H9 (cell line): Measurements from ENCODE around the gene NFE2L2. TPM values are rescaled to one million over a fixed set of nuclear protein-coding genes. Genes with fewer than 3 reads are reported as not detected.
"Not testable (repeated sequence)": the region's sequence is repeated elsewhere in the genome, so short reads cannot be mapped to it uniquely, and the experiment has no call there.

Source experiments
- DNase-seq: peaks from one replicate; pipeline ENCODE4 v3.0.0-alpha.2; 2017
- H2AFZ ChIP-seq: one replicate; pipeline ENCODE4 v1.6.1; 2013; ENCODE audit warnings: mild to moderate bottlenecking, low read length, control low read depth, moderate library complexity
- H2AK5ac ChIP-seq: 2 replicates; pipeline ENCODE4 v1.6.1; 2013; ENCODE audit warnings: low read length, control low read depth, mixed read lengths; ENCODE audit not compliant: insufficient read length
- H2BK120ac ChIP-seq: one replicate; pipeline ENCODE4 v1.6.1; 2013; ENCODE audit warnings: low read depth, mild to moderate bottlenecking, low read length, control low read depth, inconsistent platforms; ENCODE audit not compliant: poor library complexity, severe bottlenecking
- H2BK12ac ChIP-seq: 2 replicates; pipeline ENCODE4 v1.6.1; 2013; ENCODE audit warnings: low read length, control low read depth, mixed read lengths, low read depth; ENCODE audit not compliant: insufficient read length
- H2BK15ac ChIP-seq: 2 replicates; pipeline ENCODE4 v1.6.1; 2013; ENCODE audit warnings: low read depth, low read length, control low read depth
- H2BK20ac ChIP-seq: one replicate; pipeline ENCODE4 v1.6.1; 2013; ENCODE audit warnings: low read depth, mild to moderate bottlenecking, low read length, control low read depth, inconsistent platforms; ENCODE audit not compliant: poor library complexity, severe bottlenecking
- H2BK5ac ChIP-seq: 2 replicates; pipeline ENCODE4 v1.6.1; 2013; ENCODE audit warnings: low read length, control low read depth, mixed read lengths; ENCODE audit not compliant: insufficient read length
- H3K14ac ChIP-seq: 2 replicates; pipeline ENCODE4 v1.6.1; 2013; ENCODE audit warnings: low read length, control low read depth; ENCODE audit not compliant: insufficient read depth
- H3K18ac ChIP-seq: 2 replicates; pipeline ENCODE4 v1.6.1; 2013; ENCODE audit warnings: low read depth, mild to moderate bottlenecking, mixed read lengths, low read length, control low read depth; ENCODE audit not compliant: insufficient read length
- H3K23ac ChIP-seq: 2 replicates; pipeline ENCODE4 v1.6.1; 2013; ENCODE audit warnings: low read length, control low read depth, mixed read lengths, low read depth; ENCODE audit not compliant: insufficient read length
- H3K23me2 ChIP-seq: 2 replicates; pipeline ENCODE4 v1.6.1; 2013; ENCODE audit warnings: low read depth, mild to moderate bottlenecking, mixed read lengths, low read length, control low read depth; ENCODE audit not compliant: insufficient read length, poor library complexity, severe bottlenecking
- H3K27ac ChIP-seq: 2 replicates; pipeline ENCODE4 v1.5.1; 2013; ENCODE audit warnings: low read length, control low read depth, mixed read lengths, low read depth; ENCODE audit not compliant: insufficient read length
- H3K27me3 ChIP-seq: 2 replicates; pipeline ENCODE4 v1.6.1; 2013; ENCODE audit warnings: low read length, control low read depth, inconsistent platforms; ENCODE audit not compliant: insufficient read depth
- H3K4ac ChIP-seq: 2 replicates; pipeline ENCODE4 v1.6.1; 2013; ENCODE audit warnings: low read depth, mild to moderate bottlenecking, control low read depth, inconsistent platforms, low read length, moderate library complexity
- H3K4me1 ChIP-seq: 2 replicates; pipeline ENCODE4 v1.6.1; 2013; ENCODE audit warnings: low read length, control low read depth, inconsistent platforms; ENCODE audit not compliant: insufficient read depth
- H3K4me2 ChIP-seq: 2 replicates; pipeline ENCODE4 v1.6.1; 2013; ENCODE audit warnings: low read length, control low read depth, mixed read lengths; ENCODE audit not compliant: insufficient read length, insufficient read depth
- H3K56ac ChIP-seq: 2 replicates; pipeline ENCODE4 v1.6.1; 2013; ENCODE audit warnings: low read depth, mild to moderate bottlenecking, mixed read lengths, low read length, control low read depth; ENCODE audit not compliant: insufficient read length
- H3K79me1 ChIP-seq: 2 replicates; pipeline ENCODE4 v1.6.1; 2013; ENCODE audit warnings: low read depth, mild to moderate bottlenecking, moderate library complexity, low read length, control low read depth, inconsistent platforms; ENCODE audit not compliant: insufficient read depth, poor library complexity, severe bottlenecking
- H3K79me2 ChIP-seq: 2 replicates; pipeline ENCODE4 v1.6.1; 2013; ENCODE audit warnings: low read length, control low read depth, inconsistent platforms; ENCODE audit not compliant: insufficient read depth
- H3K9ac ChIP-seq: 2 replicates; pipeline ENCODE4 v1.6.1; 2013; ENCODE audit warnings: low read length, control low read depth, mixed read lengths; ENCODE audit not compliant: insufficient read length; ENCODE audit errors: extremely low read depth
- H3K9me3 ChIP-seq: one replicate; pipeline ENCODE4 v1.6.1; 2013; ENCODE audit warnings: low read depth, low read length, inconsistent platforms; ENCODE audit not compliant: control insufficient read depth
- H3T11ph ChIP-seq: one replicate; pipeline ENCODE4 v1.6.1; 2013; ENCODE audit warnings: mild to moderate bottlenecking, low read length, control low read depth, inconsistent platforms
- H4K20me1 ChIP-seq: one replicate; pipeline ENCODE4 v1.6.1; 2013; ENCODE audit not compliant: control insufficient read depth, insufficient read length, insufficient read depth
- H4K5ac ChIP-seq: 2 replicates; pipeline ENCODE4 v1.6.1; 2013; ENCODE audit warnings: low read depth, mild to moderate bottlenecking, mixed read lengths, low read length, control low read depth; ENCODE audit not compliant: insufficient read length
- H4K8ac ChIP-seq: replicated peaks from 2 replicates; pipeline ENCODE4 v1.6.1; 2013; ENCODE audit warnings: low read length, control low read depth, mixed read lengths, low read depth; ENCODE audit not compliant: insufficient read length
- H4K91ac ChIP-seq: 2 replicates; pipeline ENCODE4 v1.6.1; 2013; ENCODE audit warnings: low read depth, mild to moderate bottlenecking, moderate library complexity, mixed read lengths, low read length, control low read depth; ENCODE audit not compliant: insufficient read length
- H3K27ac Mint-ChIP-seq, 3 experiments: 2 replicates in 2 of 3; 3 replicates in 1 of 3; pipeline ENCODE4 v1.8.0; 2020 to 2021; ENCODE audit warnings: mixed read lengths in 3 of 3, mild to moderate bottlenecking in 1 of 3, moderate library complexity in 1 of 3
- H3K27me3 Mint-ChIP-seq: 2 replicates; pipeline ENCODE4 v1.8.0; 2021; ENCODE audit warnings: low read depth, mild to moderate bottlenecking, moderate library complexity, mixed read lengths
- H3K36me3 Mint-ChIP-seq, 3 experiments: 2 replicates in 2 of 3; 3 replicates in 1 of 3; pipeline ENCODE4 v1.8.0; 2020 to 2021; ENCODE audit warnings: low read depth in 3 of 3, mixed read lengths in 3 of 3; ENCODE audit not compliant: insufficient read depth in 1 of 3
- H3K4me1 Mint-ChIP-seq, 2 experiments: 2 replicates each; pipeline ENCODE4 v1.8.0; 2020; ENCODE audit warnings: mixed read lengths in 2 of 2
- H3K4me3 Mint-ChIP-seq, 2 experiments: 2 replicates in 1 of 2; 3 replicates in 1 of 2; pipeline ENCODE4 v1.8.0; 2020 to 2021; ENCODE audit warnings: mild to moderate bottlenecking in 2 of 2, mixed read lengths in 2 of 2, moderate library complexity in 1 of 2
- H3K9me3 Mint-ChIP-seq, 2 experiments: 2 replicates in 1 of 2; 3 replicates in 1 of 2; pipeline ENCODE4 v1.8.0; 2020; ENCODE audit warnings: mild to moderate bottlenecking in 2 of 2, mixed read lengths in 2 of 2, moderate library complexity in 1 of 2
- WGBS: extraction: QIAGEN DNeasy Blood & Tissue Kit; methylation state at CpG from one replicate; pipeline ENCODE4 v1.1.7; 2013; ENCODE audit warnings: missing lambda C conversion rate, low lambda C conversion rate, mixed read lengths; ENCODE audit not compliant: insufficient read length; ENCODE audit errors: extremely low coverage; 5-methylcytosine and 5-hydroxymethylcytosine counted together
- total RNA-seq: library from RNA; stranded (reverse); gene quantifications from 2 replicates; pipeline ENCODE4 v1.2.1, GENCODE V29; 2021
- TF ChIP-seq, protein P1 (sequence below): fragments of 200-600 bp; sonication (generic); conservative IDR thresholded peaks from 3 replicates; pipeline ENCODE4 v1.8.0; 2021; ENCODE audit warnings: antibody characterized with exemption, mild to moderate bottlenecking

The NFE2L2 gene
- total RNA-seq, 1 experiment from 2014 or later = 42.5 TPM

DNA sequence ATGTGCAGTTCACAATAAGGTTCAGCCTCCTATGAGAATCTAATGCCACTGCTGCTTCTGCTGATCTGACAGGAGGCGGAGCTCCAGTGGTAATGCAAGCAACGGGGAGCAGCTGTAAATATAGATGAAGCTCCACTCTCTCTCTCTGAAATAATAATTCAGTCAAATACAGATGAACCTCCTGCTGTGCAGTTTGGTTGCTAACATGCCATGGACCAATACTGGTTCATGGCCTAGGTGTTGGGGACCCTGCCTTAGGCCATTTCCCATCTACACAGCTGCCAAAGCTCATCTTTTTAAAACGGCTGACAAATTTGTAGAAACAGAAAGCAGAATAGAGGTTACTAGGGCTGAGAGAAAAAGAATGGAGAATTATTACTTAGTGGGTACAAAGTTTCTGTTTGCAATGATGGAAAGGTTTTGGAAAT, 62.6 kb downstream of the NFE2L2 start:
- TF ChIP-seq, protein P1, sequence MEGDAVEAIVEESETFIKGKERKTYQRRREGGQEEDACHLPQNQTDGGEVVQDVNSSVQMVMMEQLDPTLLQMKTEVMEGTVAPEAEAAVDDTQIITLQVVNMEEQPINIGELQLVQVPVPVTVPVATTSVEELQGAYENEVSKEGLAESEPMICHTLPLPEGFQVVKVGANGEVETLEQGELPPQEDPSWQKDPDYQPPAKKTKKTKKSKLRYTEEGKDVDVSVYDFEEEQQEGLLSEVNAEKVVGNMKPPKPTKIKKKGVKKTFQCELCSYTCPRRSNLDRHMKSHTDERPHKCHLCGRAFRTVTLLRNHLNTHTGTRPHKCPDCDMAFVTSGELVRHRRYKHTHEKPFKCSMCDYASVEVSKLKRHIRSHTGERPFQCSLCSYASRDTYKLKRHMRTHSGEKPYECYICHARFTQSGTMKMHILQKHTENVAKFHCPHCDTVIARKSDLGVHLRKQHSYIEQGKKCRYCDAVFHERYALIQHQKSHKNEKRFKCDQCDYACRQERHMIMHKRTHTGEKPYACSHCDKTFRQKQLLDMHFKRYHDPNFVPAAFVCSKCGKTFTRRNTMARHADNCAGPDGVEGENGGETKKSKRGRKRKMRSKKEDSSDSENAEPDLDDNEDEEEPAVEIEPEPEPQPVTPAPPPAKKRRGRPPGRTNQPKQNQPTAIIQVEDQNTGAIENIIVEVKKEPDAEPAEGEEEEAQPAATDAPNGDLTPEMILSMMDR = no peak
- Histone ChIP-seq H3K27me3 (no peaks in the 10 kb centered on the region; the same call in 1 of the 2 replicates), H3K27ac (no peak overlapping the region), H3K79me1 (no peaks in the 10 kb centered on the region), H3K23ac (no peak overlapping the region), H3K56ac (no peak overlapping the region), H2BK15ac (no peak overlapping the region), H3K18ac (no peak overlapping the region), H2BK5ac (no peak overlapping the region), H4K91ac (no peak overlapping the region), H2AFZ (no peak overlapping the region), H4K20me1 (no peaks in the 10 kb centered on the region), H3K9me3 (no peaks in the 10 kb centered on the region), H3K14ac (no peak overlapping the region), H3K4me1 (no peaks in the 10 kb centered on the region), H3K4ac (no peak overlapping the region), H4K5ac (no peak overlapping the region), H3K4me2 (no peak overlapping the region), H2AK5ac (no peak overlapping the region), H3K9ac (no peak overlapping the region), H3K23me2 (no peaks in the 10 kb centered on the region), H2BK12ac (no peak overlapping the region), H3T11ph (no peak overlapping the region), H2BK120ac (no peak overlapping the region), H3K79me2 (no peaks in the 10 kb centered on the region), H2BK20ac (no peak overlapping the region), H4K8ac (no peak overlapping the region)
- no peaks in the 10 kb centered on the region for H3K36me3 Mint-ChIP-seq
- H3K4me3 Mint-ChIP-seq = no peak overlapping the region
- H3K27ac Mint-ChIP-seq = no peak overlapping the region; a peak in 1 of 7 replicates
- H3K4me1 Mint-ChIP-seq = peaks cover 26 to 33% of the 10 kb centered on the region in 2 experiments
- no peaks in the 10 kb centered on the region for H3K9me3 Mint-ChIP-seq
- WGBS = no CpG with 5 or more reads among the region's 3 CpGs
- DNase-seq = no peak
- peaks cover 3% of the 10 kb centered on the region; the same call in 1 of the 2 replicates for H3K27me3 Mint-ChIP-seq

DNA sequence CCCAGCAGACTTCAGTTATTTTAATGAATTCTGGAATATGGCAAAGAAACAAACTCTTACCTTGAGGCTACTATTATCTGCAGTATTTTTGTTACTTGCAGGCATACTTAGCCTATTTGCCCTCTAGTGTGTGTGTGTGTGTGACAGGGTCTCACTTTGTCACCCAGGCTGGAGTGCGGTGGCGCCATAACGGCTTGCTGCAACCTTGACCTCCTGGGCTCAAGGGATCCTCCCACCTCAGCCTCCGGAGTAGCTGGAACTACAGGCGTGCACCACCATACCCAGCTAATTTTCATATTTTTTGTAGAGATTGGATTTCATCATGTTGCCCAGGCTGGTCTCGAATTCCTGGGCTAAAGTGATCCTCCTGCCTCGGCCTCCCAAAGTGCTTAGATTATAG, 64.1 kb downstream of the NFE2L2 start:
- not testable (repeated sequence) for H3T11ph ChIP-seq, H3K4ac ChIP-seq, H2BK120ac ChIP-seq, H3K27ac ChIP-seq, H3K27me3 Mint-ChIP-seq, H3K14ac ChIP-seq, H3K9me3 ChIP-seq, H3K23ac ChIP-seq, H3K56ac ChIP-seq, H3K4me1 ChIP-seq, DNase-seq, H3K79me1 ChIP-seq, H3K79me2 ChIP-seq, H2AFZ ChIP-seq, H2BK20ac ChIP-seq, H3K36me3 Mint-ChIP-seq, H4K91ac ChIP-seq, H4K5ac ChIP-seq, H3K23me2 ChIP-seq, H2BK5ac ChIP-seq, H2AK5ac ChIP-seq, H3K9ac ChIP-seq, H3K4me2 ChIP-seq, H3K27me3 ChIP-seq, H2BK15ac ChIP-seq, H3K9me3 Mint-ChIP-seq, H4K8ac ChIP-seq, H3K27ac Mint-ChIP-seq, H3K4me3 Mint-ChIP-seq, H2BK12ac ChIP-seq, H3K18ac ChIP-seq, H4K20me1 ChIP-seq
- peaks cover 18 to 21% of the 10 kb centered on the region in 2 experiments for H3K4me1 Mint-ChIP-seq
- WGBS = no CpG with 5 or more reads among the region's 7 CpGs
